Astrocyte (in vitro differentiated cells and primary cell): ENCODE measurements around the gene FER1L5.

ENCODE experiments used
- CTCF ChIP-seq: IDR thresholded peaks from 2 replicates; pipeline ENCODE4 v1.5.1; 2011; ENCODE audit warnings: low read depth, mild to moderate bottlenecking, inconsistent platforms, low read length, moderate library complexity; ENCODE audit not compliant: insufficient read depth
- EZH2 ChIP-seq: IDR thresholded peaks from 2 replicates; pipeline ENCODE4 v1.6.1; 2012; ENCODE audit warnings: mild to moderate bottlenecking, low read length, inconsistent platforms; ENCODE audit not compliant: insufficient read depth

GRCh38 chr2:96664366-96664925 is 21.9 kb downstream of the FER1L5 start:
- TF ChIP-seq CTCF, result no peak
- no peak for TF ChIP-seq EZH2
